Measurements from ENCODE around the gene AWAT2. TPM values are rescaled to one million over a fixed set of nuclear protein-coding genes. Genes with fewer than 3 reads are reported as not detected.

AWAT2 gene
- total RNA-seq, 1 donor, result not detected

- no peak for DNase-seq (ENCODE audit: low read depth in 2 of 3, low spot score in 2 of 3)
Observed at GRCh38 chrX:70042399-70043371, 7.1 kb downstream of the AWAT2 start.

GRCh38 chrX:70041993-70042392, 7.7 kb downstream of the AWAT2 start:
- DNase-seq (ENCODE audit: low read depth in 2 of 3, low spot score in 2 of 3), result no peak

- DNase-seq (ENCODE audit: low read depth in 2 of 3, low spot score in 2 of 3), result no peak
Observed at GRCh38 chrX:70039758-70040157, 10.0 kb downstream of the AWAT2 start.

DNA sequence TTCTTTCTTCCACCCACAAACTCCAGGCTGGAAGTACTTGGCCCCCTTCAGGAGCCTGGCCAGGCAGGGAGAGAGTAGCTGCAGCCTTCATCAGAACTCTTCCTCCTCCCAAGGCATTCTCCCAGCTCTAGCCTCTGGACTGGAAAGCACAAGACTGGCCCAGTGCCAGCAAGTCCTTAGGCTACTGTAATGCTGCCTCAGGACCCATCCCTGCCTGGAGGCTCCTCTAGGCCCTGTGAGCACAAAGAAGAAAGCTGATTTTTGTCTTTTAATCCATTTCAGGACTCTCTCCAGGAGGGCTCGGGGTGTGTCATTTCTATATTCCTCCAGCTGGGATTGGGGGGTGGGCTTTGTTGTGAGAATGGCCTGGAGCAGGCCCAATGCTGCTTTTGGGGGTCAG, 10.8 kb downstream of the AWAT2 start:
- DNase-seq (ENCODE audit: low read depth in 2 of 3, low spot score in 2 of 3), result no peak

DNA sequence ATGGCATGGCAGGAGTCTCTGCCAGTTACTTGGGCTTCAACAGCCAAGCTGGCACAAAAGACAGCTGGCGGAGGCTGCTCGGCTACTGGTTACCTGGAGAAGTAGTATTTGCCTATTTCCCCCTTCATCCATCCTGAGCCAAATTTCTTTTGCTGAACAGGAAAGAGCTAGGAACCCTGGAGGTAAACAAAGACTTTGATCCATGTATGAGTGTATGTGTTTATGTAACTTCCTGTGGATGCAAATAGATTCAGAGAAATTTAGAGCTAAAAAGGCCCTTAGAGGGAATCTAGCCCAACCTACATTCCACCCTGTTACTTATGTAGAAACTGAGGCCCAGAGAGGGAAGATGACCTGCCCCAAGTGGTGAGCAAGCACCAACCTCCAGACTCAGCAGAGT, 11.2 kb downstream of the AWAT2 start:
- no peak for DNase-seq (ENCODE audit: low read depth in 2 of 3, low spot score in 2 of 3)

DNA sequence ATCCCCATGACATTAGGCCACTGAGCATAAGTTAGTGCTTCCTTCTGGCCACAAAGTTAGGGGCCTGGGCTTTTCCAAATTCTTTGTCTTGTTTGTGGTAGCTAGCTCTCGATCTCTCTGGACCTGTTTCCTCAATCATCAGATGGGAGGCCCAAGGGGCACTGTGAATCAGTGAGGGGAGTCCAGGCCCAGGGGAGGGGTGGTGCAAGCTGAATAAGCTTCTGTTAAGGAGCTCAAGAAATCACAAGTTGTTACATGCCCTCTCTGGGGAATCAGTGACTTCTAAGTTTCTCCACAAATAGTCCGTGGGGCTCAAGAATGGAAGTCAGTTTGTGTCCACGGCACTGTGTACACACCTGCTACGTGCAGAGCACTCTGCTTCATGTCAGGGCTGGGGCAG, 15.1 kb downstream of the AWAT2 start:
- no peak for DNase-seq (ENCODE audit: low read depth in 2 of 3, low spot score in 2 of 3)

GRCh38 chrX:70033348-70034051, 16.2 kb downstream of the AWAT2 start:
- peak in 2 of 3 donors; percentile 21 to 56 for DNase-seq (ENCODE audit: low read depth in 2 of 3, low spot score in 2 of 3)

GRCh38 chrX:70032792-70033191, 16.9 kb downstream of the AWAT2 start:
- DNase-seq (ENCODE audit: low read depth in 2 of 3, low spot score in 2 of 3), result no peak

DNA sequence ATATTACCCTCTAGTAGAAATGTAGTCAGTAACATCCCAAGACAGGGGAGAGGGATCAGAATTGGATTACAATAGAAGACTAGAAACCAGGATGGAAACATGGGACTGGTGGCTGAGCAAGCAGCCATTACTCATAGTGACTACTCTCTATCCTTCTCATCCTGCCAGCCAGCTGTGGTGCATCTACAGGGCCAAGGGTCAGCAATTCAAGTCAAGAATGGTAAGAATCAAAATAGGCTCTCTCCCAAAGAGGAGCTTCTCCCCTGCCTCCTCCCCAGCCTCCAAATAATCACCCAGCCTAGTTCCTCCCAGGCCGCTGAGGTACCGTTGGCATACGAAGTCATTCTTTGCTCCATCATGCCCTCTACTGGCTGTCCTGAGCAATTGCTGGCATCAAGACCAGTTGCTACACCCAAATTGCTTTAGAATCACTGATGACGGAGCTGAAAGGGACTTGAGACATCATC, 19.4 kb downstream of the AWAT2 start:
- DNase-seq (ENCODE audit: low read depth in 2 of 3, low spot score in 2 of 3), result peak; percentile 13 to 68 (median 24)

GRCh38 chrX:70029863-70030262, 19.9 kb downstream of the AWAT2 start:
- no peak for DNase-seq (ENCODE audit: low read depth in 2 of 3, low spot score in 2 of 3)

DNA sequence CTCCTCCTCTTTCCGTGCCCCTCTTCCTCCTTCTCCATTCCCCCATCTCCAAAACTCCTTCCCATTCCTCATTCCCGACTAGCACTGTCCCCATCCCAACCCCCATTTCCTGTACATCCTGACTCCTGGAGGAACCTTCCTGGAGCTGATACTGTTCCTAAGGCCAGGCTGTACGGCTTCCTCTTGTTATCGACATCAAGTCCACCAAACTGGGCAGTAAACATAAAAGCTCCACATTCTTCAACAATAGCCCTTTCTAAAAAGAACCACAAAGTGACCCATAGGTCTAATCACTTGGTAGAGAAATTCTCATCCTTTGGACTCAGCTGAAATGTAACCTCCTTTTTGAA, 22.9 kb downstream of the AWAT2 start:
- no peak for DNase-seq (ENCODE audit: low read depth in 2 of 3, low spot score in 2 of 3)

GRCh38 chrX:70026112-70026850, 23.5 kb downstream of the AWAT2 start:
- no peak for DNase-seq (ENCODE audit: low read depth in 2 of 3, low spot score in 2 of 3)

GRCh38 chrX:70025464-70025863, 24.3 kb downstream of the AWAT2 start:
- peak in 1 of 3 donors; percentile 1 for DNase-seq (ENCODE audit: low read depth in 2 of 3, low spot score in 2 of 3)

DNA sequence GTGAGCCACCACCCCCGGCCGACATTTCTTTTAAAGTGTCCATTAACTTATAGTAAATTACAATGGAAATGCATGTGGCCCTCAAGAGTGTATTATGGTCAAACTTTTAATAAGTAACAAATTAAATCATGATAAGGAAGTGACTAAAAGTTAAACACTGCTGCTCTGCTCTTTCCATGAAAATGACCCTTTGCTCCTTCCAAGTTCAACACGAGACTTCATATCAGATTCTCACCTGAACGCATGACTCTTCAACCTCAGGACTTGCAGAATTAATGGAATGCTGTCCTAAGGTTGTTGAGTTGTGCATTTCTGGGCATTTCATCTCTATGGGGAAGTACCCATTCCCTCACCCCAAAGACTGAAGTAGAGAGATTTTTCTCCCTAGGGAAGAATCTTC, 27.1 kb downstream of the AWAT2 start:
- DNase-seq (ENCODE audit: low read depth in 2 of 3, low spot score in 2 of 3), result no peak

GRCh38 chrX:70016513-70016912, 33.2 kb downstream of the AWAT2 start:
- no peak for DNase-seq (ENCODE audit: low read depth in 2 of 3, low spot score in 2 of 3)

DNA sequence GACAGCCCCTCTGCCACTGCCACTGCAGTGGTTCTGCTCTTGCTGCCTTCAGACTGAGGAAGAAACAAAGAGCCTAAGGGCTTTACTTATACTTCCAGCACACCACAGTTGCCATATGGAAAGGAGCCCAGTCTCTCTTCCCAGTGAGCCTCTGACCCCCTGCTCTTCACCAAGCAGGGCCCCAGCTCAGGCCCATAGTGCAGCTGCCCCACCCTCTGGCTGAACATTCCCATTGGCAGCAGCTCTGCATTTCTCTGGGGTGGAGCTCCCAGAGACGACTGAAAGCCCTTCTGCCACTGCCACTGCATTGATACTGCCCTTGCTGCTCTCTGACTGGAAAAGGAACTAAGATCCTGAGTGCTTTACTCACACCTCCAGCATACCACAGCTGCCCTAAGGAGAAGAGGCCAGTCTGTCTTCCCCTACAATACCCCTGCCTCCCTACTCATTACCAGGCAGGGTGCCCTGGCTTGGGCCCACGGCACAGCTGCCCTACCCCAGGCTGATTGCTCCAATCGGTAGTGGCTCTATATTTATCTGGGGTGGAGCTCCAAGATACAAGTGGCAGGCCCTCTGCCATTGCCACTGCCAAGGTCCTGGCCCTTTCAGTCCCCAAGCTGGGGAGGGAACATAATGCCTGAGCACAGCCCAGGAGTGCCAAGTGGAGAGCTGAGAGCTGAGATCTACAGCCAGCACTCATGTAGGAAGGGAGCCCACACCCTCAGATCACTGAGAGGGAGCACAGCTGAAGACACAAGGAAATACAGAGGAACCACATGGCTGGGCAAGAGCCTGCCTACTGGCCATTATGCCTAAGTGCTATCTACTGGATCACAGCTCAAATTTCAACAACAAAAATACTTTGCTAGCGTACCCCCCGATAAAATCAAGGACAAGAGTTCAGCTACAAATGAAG, 36.0 kb downstream of the AWAT2 start:
- DNase-seq (ENCODE audit: low read depth in 2 of 3, low spot score in 2 of 3), result no peak

DNA sequence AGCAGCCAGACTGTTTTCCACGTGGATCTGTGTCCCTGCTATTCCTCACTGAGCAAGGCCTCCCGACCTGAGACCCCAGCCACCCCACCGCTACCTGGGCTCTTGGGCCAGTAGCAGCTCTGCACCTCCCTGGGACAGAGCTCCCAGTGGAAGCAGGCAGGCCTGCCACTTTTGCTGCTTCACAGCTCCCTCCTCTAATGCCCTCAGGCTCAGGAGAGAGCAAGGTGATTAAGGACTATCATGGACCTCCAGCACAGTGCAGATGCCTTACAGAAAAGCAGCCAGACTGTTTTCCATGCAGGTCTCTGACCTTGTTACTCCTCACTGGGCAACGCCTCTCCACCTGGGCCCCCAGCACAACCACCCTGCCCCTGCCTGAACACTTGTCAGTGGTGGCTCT, 37.0 kb downstream of the AWAT2 start:
- no peak for DNase-seq (ENCODE audit: low read depth in 2 of 3, low spot score in 2 of 3)

GRCh38 chrX:70009970-70010369, 39.8 kb downstream of the AWAT2 start:
- DNase-seq (ENCODE audit: low read depth in 2 of 3, low spot score in 2 of 3), result no peak

GRCh38 chrX:70009049-70009448, 40.7 kb downstream of the AWAT2 start:
- DNase-seq (ENCODE audit: low read depth in 2 of 3, low spot score in 2 of 3), result no peak

- DNase-seq (ENCODE audit: low read depth in 2 of 3, low spot score in 2 of 3), result no peak
Observed at GRCh38 chrX:70007946-70008345, 41.8 kb downstream of the AWAT2 start.
